Measurements from ENCODE around the gene GPR146. TPM values are rescaled to one million over a fixed set of nuclear protein-coding genes. Genes with fewer than 3 reads are reported as not detected.

Gene GPR146
- total RNA-seq = 13.1 TPM

GRCh38 chr7:1044189-1045068 is at the start of gene GPR146:
TSS of gene GPR146 (plus strand) at chr7:1044546. CDS start at chr7:1057516, 12,970 bp downstream.

GRCh38 chr7:1087952-1088920 is 43.9 kb downstream of the GPR146 start, which contains the start of gene GPER1:
TSS of gene GPER1 (plus strand) at chr7:1088113. CDS start at chr7:1091729, 3,616 bp downstream.

Small RNA genes within 50 kb of the gene (small RNA-seq; reads per million reads assigned to genes)
- gene MIR339 (ENCODE audit: low replicate concordance) = 25.6 reads per million, percentile 96 among the genes with 10 or more reads in this experiment

Other genes with a start within 250 kb of the GPR146 start
- 331 TPM for gene SUN1, start 212.1 kb upstream of the GPR146 start, total RNA-seq
- 53.0 TPM for gene GET4, start 168.0 kb upstream of the GPR146 start, total RNA-seq
- gene ADAP1, start 89.9 kb upstream of the GPR146 start, total RNA-seq = 18.6 TPM
- 11.7 TPM for gene COX19, start 69.0 kb upstream of the GPR146 start, total RNA-seq
- 3.0 TPM for gene CYP2W1, start 61.4 kb upstream of the GPR146 start, total RNA-seq
- 6.0 TPM for gene GPER1, start 43.6 kb downstream of the GPR146 start, total RNA-seq
- 23.1 TPM for gene ZFAND2A, start 115.7 kb downstream of the GPR146 start, total RNA-seq
- 7.5 TPM for gene UNCX, start 188.3 kb downstream of the GPR146 start, total RNA-seq

Data from metanephros (tissue), 2 donors.